NT2/D1 (cell line): ENCODE results near the gene ADAMTS16.

Experiments
- YY1 ChIP-seq: IDR thresholded peaks from 2 replicates; pipeline ENCODE4 v1.6.1; 2011; ENCODE audit not compliant: insufficient read length, insufficient read depth
- ZNF274 ChIP-seq: IDR thresholded peaks from 2 replicates; pipeline ENCODE4 v1.6.1; 2011; ENCODE audit warnings: mild to moderate bottlenecking, low read depth, low read length

GRCh38 chr5:5356765-5357164 is 216.6 kb downstream of the ADAMTS16 start:
- TF ChIP-seq ZNF274 (no peak), YY1 (no peak)
